HL-60 (cell line): ENCODE measurements around the gene CKMT1B.
"Not testable (repeated sequence)": the region's sequence is repeated elsewhere in the genome, so short reads cannot be mapped to it uniquely, and the experiment has no call there.

Experiments used
- DNase-seq, 2 experiments: peaks; one replicate each; pipeline ENCODE4 v3.0.0-alpha.2; 2010 to 2020; ENCODE audit warnings: low read depth in 1 of 2, low spot score in 1 of 2
- H3K27ac ChIP-seq: fragments of 250-450 bp; sonication (Bioruptor Pico); replicated peaks from 2 replicates; pipeline ENCODE4 v1.5.1; 2020; ENCODE audit warnings: mild to moderate bottlenecking, moderate library complexity
- H3K27me3 ChIP-seq: fragments of 250-450 bp; sonication (Bioruptor Pico); 2 replicates; pipeline ENCODE4 v1.5.1; 2021; ENCODE audit warnings: mild to moderate bottlenecking, moderate library complexity; ENCODE audit not compliant: insufficient read depth, poor library complexity, severe bottlenecking
- H3K4me3 ChIP-seq: replicated peaks from 2 replicates; pipeline ENCODE4 v1.5.1; 2011; ENCODE audit warnings: mild to moderate bottlenecking, control low read depth, low read length; ENCODE audit not compliant: insufficient read depth
- GABPA ChIP-seq: IDR thresholded peaks from 2 replicates; pipeline ENCODE4 v1.6.1; 2012; ENCODE audit warnings: low read depth
- POLR2AphosphoS5 ChIP-seq: IDR thresholded peaks from 2 replicates; pipeline ENCODE4 v1.6.1; 2012; ENCODE audit warnings: low read depth
- SPI1 ChIP-seq: IDR thresholded peaks from 2 replicates; pipeline ENCODE4 v1.6.1; 2012; ENCODE audit warnings: low read depth, mild to moderate bottlenecking, borderline replicate concordance
- TF ChIP-seq, protein P1 (sequence below): IDR thresholded peaks from one replicate; pipeline ENCODE4 v1.5.1; 2011; ENCODE audit warnings: low read length, control low read depth, inconsistent platforms; ENCODE audit not compliant: insufficient read depth
- TF ChIP-seq, protein P2 (sequence below): IDR thresholded peaks from 2 replicates; pipeline ENCODE4 v1.6.1; 2012; ENCODE audit warnings: low read depth; ENCODE audit not compliant: insufficient replicate concordance

The CKMT1B gene

DNA sequence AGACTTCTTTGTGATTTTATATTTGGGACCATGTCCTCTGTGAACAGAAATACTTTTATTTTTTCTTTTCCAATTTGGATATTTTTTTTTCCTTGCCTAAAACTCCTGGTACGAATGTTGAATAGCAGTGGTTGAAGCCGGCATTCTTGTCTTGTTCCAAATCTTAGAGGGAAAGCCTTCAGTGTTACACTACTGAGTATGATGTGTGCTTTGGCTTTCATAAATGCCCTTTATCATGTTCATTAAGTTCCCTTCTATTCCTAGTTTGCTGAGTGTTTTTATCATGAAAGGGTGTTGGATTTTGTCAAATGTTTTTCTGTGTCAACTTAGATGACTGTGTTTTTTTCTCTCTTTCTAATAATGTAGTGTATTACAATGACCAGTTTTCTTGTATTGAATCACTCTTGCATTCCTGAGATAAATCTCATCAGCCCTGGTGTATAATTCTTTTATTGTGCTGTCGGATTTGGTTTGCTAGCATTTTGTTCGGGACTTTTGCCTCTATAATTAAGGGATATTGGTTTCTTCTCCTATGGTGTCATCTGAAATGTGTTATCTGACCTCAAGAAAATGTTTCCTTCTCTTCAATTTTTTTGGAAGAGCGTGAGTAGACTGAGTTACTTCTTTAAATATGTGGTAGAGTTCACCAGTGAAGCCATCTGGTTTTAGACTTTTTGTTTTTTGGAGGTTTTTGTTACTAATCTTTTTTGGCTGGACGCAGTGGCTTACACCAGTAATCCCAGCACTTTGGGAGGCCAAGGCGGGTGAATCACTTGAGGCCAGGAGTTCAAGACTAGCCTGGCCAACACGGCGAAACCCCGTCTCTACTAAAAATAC lies 43.1 kb upstream of the CKMT1B start:
- H3K27ac ChIP-seq = no peak overlapping the region
- H3K27me3 ChIP-seq = no peaks in the 10 kb centered on the region
- no peak overlapping the region for H3K4me3 ChIP-seq
- DNase-seq = no peak
- no peak for TF ChIP-seq SPI1
- TF ChIP-seq, protein P1, sequence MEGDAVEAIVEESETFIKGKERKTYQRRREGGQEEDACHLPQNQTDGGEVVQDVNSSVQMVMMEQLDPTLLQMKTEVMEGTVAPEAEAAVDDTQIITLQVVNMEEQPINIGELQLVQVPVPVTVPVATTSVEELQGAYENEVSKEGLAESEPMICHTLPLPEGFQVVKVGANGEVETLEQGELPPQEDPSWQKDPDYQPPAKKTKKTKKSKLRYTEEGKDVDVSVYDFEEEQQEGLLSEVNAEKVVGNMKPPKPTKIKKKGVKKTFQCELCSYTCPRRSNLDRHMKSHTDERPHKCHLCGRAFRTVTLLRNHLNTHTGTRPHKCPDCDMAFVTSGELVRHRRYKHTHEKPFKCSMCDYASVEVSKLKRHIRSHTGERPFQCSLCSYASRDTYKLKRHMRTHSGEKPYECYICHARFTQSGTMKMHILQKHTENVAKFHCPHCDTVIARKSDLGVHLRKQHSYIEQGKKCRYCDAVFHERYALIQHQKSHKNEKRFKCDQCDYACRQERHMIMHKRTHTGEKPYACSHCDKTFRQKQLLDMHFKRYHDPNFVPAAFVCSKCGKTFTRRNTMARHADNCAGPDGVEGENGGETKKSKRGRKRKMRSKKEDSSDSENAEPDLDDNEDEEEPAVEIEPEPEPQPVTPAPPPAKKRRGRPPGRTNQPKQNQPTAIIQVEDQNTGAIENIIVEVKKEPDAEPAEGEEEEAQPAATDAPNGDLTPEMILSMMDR = no peak
- TF ChIP-seq GABPA = no peak
- TF ChIP-seq, protein P2, sequence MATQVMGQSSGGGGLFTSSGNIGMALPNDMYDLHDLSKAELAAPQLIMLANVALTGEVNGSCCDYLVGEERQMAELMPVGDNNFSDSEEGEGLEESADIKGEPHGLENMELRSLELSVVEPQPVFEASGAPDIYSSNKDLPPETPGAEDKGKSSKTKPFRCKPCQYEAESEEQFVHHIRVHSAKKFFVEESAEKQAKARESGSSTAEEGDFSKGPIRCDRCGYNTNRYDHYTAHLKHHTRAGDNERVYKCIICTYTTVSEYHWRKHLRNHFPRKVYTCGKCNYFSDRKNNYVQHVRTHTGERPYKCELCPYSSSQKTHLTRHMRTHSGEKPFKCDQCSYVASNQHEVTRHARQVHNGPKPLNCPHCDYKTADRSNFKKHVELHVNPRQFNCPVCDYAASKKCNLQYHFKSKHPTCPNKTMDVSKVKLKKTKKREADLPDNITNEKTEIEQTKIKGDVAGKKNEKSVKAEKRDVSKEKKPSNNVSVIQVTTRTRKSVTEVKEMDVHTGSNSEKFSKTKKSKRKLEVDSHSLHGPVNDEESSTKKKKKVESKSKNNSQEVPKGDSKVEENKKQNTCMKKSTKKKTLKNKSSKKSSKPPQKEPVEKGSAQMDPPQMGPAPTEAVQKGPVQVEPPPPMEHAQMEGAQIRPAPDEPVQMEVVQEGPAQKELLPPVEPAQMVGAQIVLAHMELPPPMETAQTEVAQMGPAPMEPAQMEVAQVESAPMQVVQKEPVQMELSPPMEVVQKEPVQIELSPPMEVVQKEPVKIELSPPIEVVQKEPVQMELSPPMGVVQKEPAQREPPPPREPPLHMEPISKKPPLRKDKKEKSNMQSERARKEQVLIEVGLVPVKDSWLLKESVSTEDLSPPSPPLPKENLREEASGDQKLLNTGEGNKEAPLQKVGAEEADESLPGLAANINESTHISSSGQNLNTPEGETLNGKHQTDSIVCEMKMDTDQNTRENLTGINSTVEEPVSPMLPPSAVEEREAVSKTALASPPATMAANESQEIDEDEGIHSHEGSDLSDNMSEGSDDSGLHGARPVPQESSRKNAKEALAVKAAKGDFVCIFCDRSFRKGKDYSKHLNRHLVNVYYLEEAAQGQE = no peak
- no peak for TF ChIP-seq POLR2AphosphoS5

DNA sequence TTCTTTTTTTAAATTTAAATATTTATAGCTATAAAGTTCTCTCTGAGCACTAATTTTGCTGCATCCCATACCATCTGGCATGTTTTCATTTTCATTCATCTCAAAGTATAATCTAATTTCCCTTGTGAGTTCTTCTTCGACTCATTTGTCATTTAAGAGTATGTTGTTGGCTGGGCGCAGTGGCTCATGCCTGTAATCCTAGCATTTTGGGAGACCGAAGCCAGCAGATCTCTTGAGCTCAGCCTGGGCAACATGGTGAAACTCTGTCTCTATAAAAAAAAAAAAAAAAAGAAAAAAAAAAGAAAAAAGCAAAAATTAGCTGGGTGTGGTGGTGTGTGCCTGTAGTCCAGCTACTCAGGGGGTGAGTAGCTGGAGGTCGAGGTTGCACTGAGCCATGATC lies 41.6 kb upstream of the CKMT1B start:
- Histone ChIP-seq H3K4me3 (no peak overlapping the region), H3K27me3 (no peaks in the 10 kb centered on the region), H3K27ac (no peak overlapping the region)
- DNase-seq = no peak
- TF ChIP-seq GABPA (no peak), SPI1 (no peak), POLR2AphosphoS5 (no peak)

DNA sequence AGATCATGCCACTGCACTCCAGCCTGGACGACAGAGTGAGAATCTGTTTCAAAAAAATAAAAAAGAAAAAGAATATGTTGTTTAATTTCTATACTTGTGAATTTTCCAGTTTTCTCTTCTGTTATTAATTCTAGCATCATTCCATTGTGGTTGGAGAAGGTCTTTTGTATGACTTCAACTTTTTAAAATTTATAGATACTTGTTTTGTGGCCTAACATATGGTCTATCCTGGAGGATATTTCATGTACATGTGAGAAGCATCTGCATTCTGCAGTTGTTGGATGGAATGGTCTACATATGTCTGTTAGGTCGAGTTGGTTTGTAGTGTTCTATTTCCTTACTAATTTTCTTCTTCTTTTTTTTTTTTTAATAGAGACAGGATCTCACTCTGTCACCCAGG lies 40.8 kb upstream of the CKMT1B start:
- no peak for DNase-seq
- no peak for TF ChIP-seq SPI1
- no peak for TF ChIP-seq GABPA
- TF ChIP-seq, protein P1 = no peak
- TF ChIP-seq, protein P2 = no peak
- no peak for TF ChIP-seq POLR2AphosphoS5

DNA sequence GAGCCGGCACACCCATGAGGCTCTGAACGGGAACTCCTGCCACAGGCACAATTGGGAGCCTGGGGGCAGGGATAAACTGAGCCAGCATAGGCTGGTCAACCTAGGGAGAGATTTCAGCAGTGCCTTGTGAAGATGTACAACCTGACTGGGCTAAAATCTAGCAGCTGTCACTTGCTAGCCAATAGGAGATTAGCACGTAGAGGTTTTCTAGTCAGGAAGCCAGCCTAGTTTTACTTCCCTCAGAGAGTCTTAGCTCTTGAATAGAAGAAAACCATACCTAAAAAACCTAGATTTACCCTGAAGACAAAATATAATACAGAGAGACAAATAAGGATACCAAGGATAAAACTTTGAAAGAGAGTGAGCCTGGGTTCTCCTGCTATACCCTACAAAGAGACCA lies 31.1 kb upstream of the CKMT1B start:
- not testable (repeated sequence) for DNase-seq, H3K27me3 ChIP-seq, H3K4me3 ChIP-seq, H3K27ac ChIP-seq

More for the DNA sequence above, 40.8 kb upstream of the CKMT1B start:
- Histone ChIP-seq H3K27ac (no peak overlapping the region), H3K4me3 (no peak overlapping the region), H3K27me3 (no peaks in the 10 kb centered on the region)

DNA sequence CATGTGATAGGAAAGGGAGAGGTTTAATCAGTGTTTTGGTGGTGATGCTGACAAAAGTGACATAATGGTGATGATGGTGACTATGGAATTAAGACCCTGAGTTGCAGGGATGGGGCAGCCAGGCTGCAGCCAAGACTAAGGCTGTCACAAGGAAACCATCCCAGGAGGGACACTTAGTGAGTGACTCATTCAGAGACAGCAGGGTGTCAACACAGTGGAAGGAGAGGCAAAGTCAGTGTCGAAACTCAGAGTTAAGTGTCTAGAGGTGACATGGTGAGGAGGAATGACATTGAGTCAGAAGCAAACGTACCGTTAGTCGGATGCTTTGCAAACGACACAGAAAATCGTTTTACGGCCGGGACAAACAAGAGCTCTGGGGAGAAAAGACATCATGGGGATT lies 30.0 kb upstream of the CKMT1B start:
- not testable (repeated sequence) for H3K27me3 ChIP-seq, H3K27ac ChIP-seq, DNase-seq, H3K4me3 ChIP-seq

DNA sequence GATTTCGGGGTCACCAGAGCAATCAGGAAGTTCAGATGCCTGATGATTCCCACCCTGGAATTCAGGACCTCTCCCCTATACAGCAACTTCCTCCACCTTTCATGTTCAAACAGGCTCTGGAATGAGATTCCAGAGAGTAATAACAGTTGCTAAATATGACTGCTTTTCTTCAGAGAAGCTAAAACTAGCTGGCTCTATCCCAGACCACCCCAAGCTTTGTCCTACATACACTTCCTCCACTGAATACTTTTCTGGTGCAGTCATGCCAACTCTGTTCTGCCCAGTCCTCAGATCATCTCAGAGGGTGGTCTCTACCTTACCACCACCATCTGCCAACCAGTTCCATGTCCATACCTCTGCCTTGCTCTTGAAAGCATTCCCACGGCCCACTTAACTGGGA lies 27.2 kb upstream of the CKMT1B start:
- not testable (repeated sequence) for H3K27ac ChIP-seq, H3K27me3 ChIP-seq, H3K4me3 ChIP-seq, DNase-seq

DNA sequence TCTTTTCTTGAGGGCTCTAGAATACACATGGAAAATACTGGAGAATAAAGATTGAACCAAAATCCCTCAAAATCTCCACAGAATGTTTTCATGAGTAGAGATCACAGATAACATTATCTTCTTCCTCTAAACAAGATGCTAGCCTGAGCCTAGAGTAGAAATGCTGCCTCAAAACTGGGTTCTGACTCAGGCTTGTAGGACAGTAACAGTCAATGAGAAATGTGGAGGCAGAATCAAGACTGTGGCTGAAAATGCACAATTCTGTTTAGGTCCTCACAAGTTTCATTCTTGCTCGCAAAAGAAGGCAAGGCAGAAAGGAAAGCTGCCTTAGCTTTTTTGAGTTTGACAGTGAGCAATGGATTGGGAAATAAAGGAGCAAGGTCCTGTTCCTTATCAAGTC lies 19.2 kb upstream of the CKMT1B start:
- H3K27me3 ChIP-seq, DNase-seq, H3K27ac ChIP-seq, H3K4me3 ChIP-seq: not testable (repeated sequence)

DNA sequence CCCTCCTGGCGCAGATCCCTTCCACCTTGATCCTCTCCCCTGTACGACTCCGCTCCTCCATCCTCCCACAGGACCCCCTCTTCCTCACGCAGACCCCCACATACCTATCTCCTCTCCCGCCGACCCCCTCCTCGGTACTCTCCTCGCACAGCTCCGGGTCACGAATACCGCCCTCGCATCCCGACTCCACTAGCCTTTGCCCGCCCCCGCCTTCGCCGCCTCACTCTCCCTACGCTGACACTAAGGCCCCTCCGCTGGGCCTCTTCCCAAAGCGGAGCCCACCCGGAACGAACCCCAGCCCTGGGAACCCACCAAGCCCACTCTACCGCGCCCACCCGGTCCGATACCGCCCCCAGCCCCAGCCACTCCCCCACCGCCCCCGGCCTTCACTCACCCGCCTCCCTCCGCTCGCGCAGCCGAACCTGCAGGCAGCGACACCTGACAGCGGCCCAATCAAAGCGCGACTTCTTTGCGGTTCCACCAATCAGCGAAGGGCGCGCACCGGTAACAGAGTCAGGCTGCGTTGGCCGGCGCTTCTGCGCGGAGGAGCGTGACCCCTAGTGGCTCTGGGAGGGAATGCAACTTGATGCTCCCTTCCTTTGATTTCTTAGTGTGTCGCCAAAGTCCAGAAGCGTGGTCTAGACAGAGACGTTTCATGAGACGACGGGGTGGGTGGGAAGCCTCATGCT lies 3.9 kb upstream of the CKMT1B start, which contains the start of gene PPIP5K1:
TSS of gene PPIP5K1 (minus strand) at position 431 of the 689 bp plus-strand sequence. CDS start 5,704 bp downstream, outside the sequence.
- not testable (repeated sequence) for DNase-seq, H3K27ac ChIP-seq, H3K27me3 ChIP-seq, H3K4me3 ChIP-seq
